ENCODE results near the gene ARMC6. TPM values are rescaled to one million over a fixed set of nuclear protein-coding genes. Genes with fewer than 3 reads are reported as not detected.
A peak's percentile ranks its signal among the peaks of the same experiment; 100 is the strongest.

The ARMC6 gene
- total and polyA plus RNA-seq, 4 donors: 23.9 to 38.3 (median 29.9) TPM

- TF ChIP-seq FOXA2 (IDR thresholded peaks at IDR 0.05): no peak
- no peak for TF ChIP-seq SP1 (IDR thresholded peaks at IDR 0.05)
- TF ChIP-seq JUND (IDR thresholded peaks at IDR 0.05): no peak
- TF ChIP-seq FOXA1 (IDR thresholded peaks at IDR 0.05): no peak
- no peak for TF ChIP-seq YY1 (IDR thresholded peaks at IDR 0.05)
- no peak for TF ChIP-seq RXRA (IDR thresholded peaks at IDR 0.05)
- TF ChIP-seq TAF1 (conservative IDR thresholded peaks at IDR 0.05): no peak
- TF ChIP-seq ZBTB33 (IDR thresholded peaks at IDR 0.05): no peak
- no peak for DNase-seq (ENCODE audit: low spot score)
- no peaks in the 10 kb centered on the region for H3K27me3 ChIP-seq (ENCODE audit: control insufficient read depth in 4 of 4, insufficient read depth in 4 of 4, low read length in 3 of 4)
- WGBS: 95% methylated on average over 10 of the region's 10 CpGs
- H3K9me3 ChIP-seq (ENCODE audit: control insufficient read depth in 4 of 4, low read length in 3 of 4): no peaks in the 10 kb centered on the region
- no peak overlapping the region for H3K4me3 ChIP-seq (ENCODE audit: low read depth in 1 of 3, low read length in 3 of 3)
- H3K36me3 ChIP-seq (ENCODE audit: control insufficient read depth in 4 of 4, insufficient read depth in 3 of 4, low read depth in 1 of 4, low read length in 3 of 4): peaks cover 12 to 34% (median 18%) of the 10 kb centered on the region in 4 donors
- H3K9ac ChIP-seq (ENCODE audit: low read depth in 1 of 2, low read length in 2 of 2): no peak overlapping the region
- H3K4me1 ChIP-seq (ENCODE audit: control insufficient read depth in 4 of 4, insufficient read depth in 4 of 4, low read length in 3 of 4): no peaks in the 10 kb centered on the region
- H3K27ac ChIP-seq (ENCODE audit: low read depth in 1 of 2, low read length in 2 of 2): no peak overlapping the region
These were observed 40.3 kb upstream of the ARMC6 start for GRCh38 chr19:18993115-18993514.

GRCh38 chr19:18995804-18996241 is 37.6 kb upstream of the ARMC6 start:
- Histone ChIP-seq H3K9ac (ENCODE audit: low read depth in 1 of 2, low read length in 2 of 2) (no peak overlapping the region), H3K27ac (ENCODE audit: low read depth in 1 of 2, low read length in 2 of 2) (no peak overlapping the region), H3K9me3 (ENCODE audit: control insufficient read depth in 4 of 4, low read length in 3 of 4) (no peaks in the 10 kb centered on the region), H3K4me1 (ENCODE audit: control insufficient read depth in 4 of 4, insufficient read depth in 4 of 4, low read length in 3 of 4) (peaks cover 0 to 13% (median 10%) of the 10 kb centered on the region in 4 donors), H3K27me3 (ENCODE audit: control insufficient read depth in 4 of 4, insufficient read depth in 4 of 4, low read length in 3 of 4) (no peaks in the 10 kb centered on the region), H3K36me3 (ENCODE audit: control insufficient read depth in 4 of 4, insufficient read depth in 3 of 4, low read depth in 1 of 4, low read length in 3 of 4) (peaks cover 15 to 42% (median 21%) of the 10 kb centered on the region in 4 donors), H3K4me3 (ENCODE audit: low read depth in 1 of 3, low read length in 3 of 3) (no peak overlapping the region)
- WGBS: 77% methylated on average over 5 of the region's 5 CpGs
- TF ChIP-seq RAD21 (IDR thresholded peaks at IDR 0.05) (peak; percentile 63 to 69), CTCF (IDR thresholded peaks at IDR 0.05; ENCODE audit: low read depth, low read length, missing input control) (peak; percentile 30), ZBTB33 (IDR thresholded peaks at IDR 0.05) (no peak), REST (IDR thresholded peaks at IDR 0.05) (no peak), RXRA (IDR thresholded peaks at IDR 0.05) (no peak), JUND (IDR thresholded peaks at IDR 0.05) (no peak)
- no peak for DNase-seq (ENCODE audit: low spot score)
